Dendritic cell treated with granulocyte-macrophage colony-stimulating factor and Interleukin-4, amounts not matched to agents 40 ng/mL and 50 ng/mL, for 4 days (primary cell): Measurements from ENCODE around the gene DLL4.
A peak's percentile ranks its signal among the peaks of the same experiment; 100 is the strongest.

ENCODE experiments used
- H3K27ac Mint-ChIP-seq: one replicate; pipeline ENCODE4 v1.8.0; 2022; ENCODE audit warnings: mild to moderate bottlenecking, mixed read lengths
- H3K27me3 Mint-ChIP-seq: one replicate; pipeline ENCODE4 v1.8.0; 2022; ENCODE audit warnings: mild to moderate bottlenecking, mixed read lengths
- H3K36me3 Mint-ChIP-seq: one replicate; pipeline ENCODE4 v1.8.0; 2022; ENCODE audit warnings: low read depth, mixed read lengths
- H3K4me1 Mint-ChIP-seq: one replicate; pipeline ENCODE4 v1.8.0; 2022; ENCODE audit warnings: low read depth, mixed read lengths
- H3K4me3 Mint-ChIP-seq: one replicate; pipeline ENCODE4 v1.8.0; 2022; ENCODE audit warnings: mild to moderate bottlenecking, moderate library complexity, mixed read lengths
- H3K9me3 Mint-ChIP-seq: one replicate; pipeline ENCODE4 v1.8.0; 2022; ENCODE audit warnings: mixed read lengths
- intact Hi-C: fragments of 100-400 bp; cut with micrococcal nuclease; formaldehyde crosslinking; loops from one replicate; pipeline ENCODE4 v1.15.0; 2022

DLL4 gene

GRCh38 chr15:40900256-40901052 is 28.7 kb upstream of the DLL4 start:
- Mint-ChIP-seq H3K36me3 (peaks cover 97% of the 10 kb centered on the region), H3K4me1 (peaks cover 76% of the 10 kb centered on the region), H3K27ac (no peak overlapping the region), H3K9me3 (no peaks in the 10 kb centered on the region), H3K4me3 (no peak overlapping the region), H3K27me3 (no peaks in the 10 kb centered on the region)
- intact Hi-C loops = no loop called here

- peaks cover 76% of the 10 kb centered on the region for H3K4me1 Mint-ChIP-seq
- H3K27ac Mint-ChIP-seq = no peak overlapping the region
- H3K4me3 Mint-ChIP-seq = no peak overlapping the region
- no peaks in the 10 kb centered on the region for H3K27me3 Mint-ChIP-seq
- intact Hi-C loops = no loop called here
- H3K9me3 Mint-ChIP-seq = no peaks in the 10 kb centered on the region
- H3K36me3 Mint-ChIP-seq = peaks cover 98% of the 10 kb centered on the region
These were observed 28.1 kb upstream of the DLL4 start for GRCh38 chr15:40901053-40901443.

DNA sequence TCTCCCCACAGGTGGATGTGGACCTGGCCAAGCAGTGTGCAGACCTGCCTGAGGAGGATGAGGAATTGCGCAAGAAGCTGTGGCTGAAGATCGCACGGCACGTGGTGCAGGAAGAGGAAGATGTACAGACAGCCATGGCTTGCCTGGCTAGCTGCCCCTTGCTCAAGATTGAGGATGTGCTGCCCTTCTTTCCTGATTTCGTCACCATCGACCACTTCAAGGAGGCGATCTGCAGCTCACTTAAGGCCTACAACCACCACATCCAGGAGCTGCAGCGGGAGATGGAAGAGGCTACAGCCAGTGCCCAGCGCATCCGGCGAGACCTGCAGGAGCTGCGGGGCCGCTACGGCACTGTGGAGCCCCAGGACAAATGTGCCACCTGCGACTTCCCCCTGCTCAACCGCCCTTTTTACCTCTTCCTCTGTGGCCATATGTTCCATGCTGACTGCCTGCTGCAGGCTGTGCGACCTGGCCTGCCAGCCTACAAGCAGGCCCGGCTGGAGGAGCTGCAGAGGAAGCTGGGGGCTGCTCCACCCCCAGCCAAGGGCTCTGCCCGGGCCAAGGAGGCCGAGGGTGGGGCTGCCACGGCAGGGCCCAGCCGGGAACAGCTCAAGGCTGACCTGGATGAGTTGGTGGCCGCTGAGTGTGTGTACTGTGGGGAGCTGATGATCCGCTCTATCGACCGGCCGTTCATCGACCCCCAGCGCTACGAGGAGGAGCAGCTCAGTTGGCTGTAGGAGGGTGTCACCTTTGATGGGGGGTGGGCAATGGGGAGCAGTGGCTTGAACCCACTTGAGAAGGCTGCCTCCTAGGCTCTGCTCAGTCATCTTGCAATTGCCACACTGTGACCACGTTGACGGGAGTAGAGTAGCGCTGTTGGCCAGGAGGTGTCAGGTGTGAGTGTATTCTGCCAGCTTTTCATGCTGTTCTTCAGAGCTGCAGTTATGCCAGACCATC is 26.3 kb upstream of the DLL4 start:
- H3K9me3 Mint-ChIP-seq = no peaks in the 10 kb centered on the region

GRCh38 chr15:40904552-40905201 is 24.5 kb upstream of the DLL4 start:
- Mint-ChIP-seq H3K27ac (peak overlapping the region; percentile 20), H3K27me3 (no peaks in the 10 kb centered on the region), H3K36me3 (peaks cover 62% of the 10 kb centered on the region), H3K4me3 (no peak overlapping the region), H3K4me1 (peaks cover 93% of the 10 kb centered on the region), H3K9me3 (no peaks in the 10 kb centered on the region)
- intact Hi-C loops = loop anchor here (1.0 to 5.0 kb wide), 3 partner anchors 38 to 281 kb away; no protein-coding TSS in a partner anchor

More for the DNA sequence above, 26.3 kb upstream of the DLL4 start:
- intact Hi-C loops = no loop called here
- H3K27me3 Mint-ChIP-seq = no peaks in the 10 kb centered on the region
- peak overlapping the region; percentile 20 for H3K4me3 Mint-ChIP-seq
- peaks cover 79% of the 10 kb centered on the region for H3K36me3 Mint-ChIP-seq
- H3K27ac Mint-ChIP-seq = peak overlapping the region; percentile 21
- peaks cover 88% of the 10 kb centered on the region for H3K4me1 Mint-ChIP-seq

DNA sequence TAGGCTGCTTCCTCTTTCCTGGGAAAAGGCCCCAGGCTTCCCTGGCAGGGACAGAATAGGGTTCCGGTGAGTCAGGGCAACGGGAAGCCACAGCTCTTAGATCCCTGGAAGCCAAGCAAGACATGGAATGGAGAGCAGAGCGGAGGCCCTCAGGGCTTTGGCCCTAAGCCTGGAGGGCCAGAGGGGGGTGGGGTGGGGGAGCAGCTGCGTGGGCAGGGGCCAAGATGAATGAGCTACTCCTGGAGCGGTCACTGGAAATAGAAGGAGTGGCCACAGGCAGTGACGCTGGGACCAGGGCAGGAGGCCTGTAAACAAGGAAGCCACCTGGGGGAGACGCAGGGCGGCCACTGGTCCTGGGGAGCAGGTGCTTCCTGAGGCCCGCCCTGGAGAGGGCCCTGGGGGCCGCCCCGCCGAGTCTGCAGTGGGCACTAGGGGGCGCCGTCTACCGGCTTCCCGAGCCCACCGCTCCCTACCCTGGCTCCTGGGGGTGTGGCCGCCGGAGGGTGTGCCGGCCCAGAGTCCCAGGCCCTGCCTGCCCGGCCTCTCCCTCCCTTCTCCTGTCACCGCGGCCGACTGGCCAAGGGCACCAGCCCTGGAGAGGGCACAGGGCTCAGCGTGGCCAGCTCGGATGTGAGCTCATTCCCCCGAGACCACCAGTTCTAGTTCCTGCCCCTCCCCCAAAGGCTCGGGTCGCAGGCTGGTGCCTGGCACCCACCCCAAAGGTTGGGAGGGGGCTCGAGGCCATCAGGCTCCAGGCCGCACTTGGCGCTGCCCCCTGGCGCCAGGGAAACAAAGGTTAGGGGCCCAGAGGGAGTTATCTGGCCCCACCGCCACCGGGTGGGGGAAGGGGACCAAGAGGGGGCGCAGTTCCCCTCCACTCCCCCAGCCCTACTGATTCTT is 22.8 kb upstream of the DLL4 start:
- peaks cover 45% of the 10 kb centered on the region for H3K36me3 Mint-ChIP-seq
- H3K4me1 Mint-ChIP-seq = peaks cover 88% of the 10 kb centered on the region
- H3K27me3 Mint-ChIP-seq = no peaks in the 10 kb centered on the region
- H3K9me3 Mint-ChIP-seq = no peaks in the 10 kb centered on the region
- intact Hi-C loops = loop anchor here (5.0 kb wide), 1 partner anchor 36 kb away; no protein-coding TSS in a partner anchor
- H3K4me3 Mint-ChIP-seq = peak overlapping the region; percentile 42
- H3K27ac Mint-ChIP-seq = peak overlapping the region; percentile 76

- H3K4me1 Mint-ChIP-seq = peaks cover 80% of the 10 kb centered on the region
- peaks cover 36% of the 10 kb centered on the region for H3K36me3 Mint-ChIP-seq
- no peaks in the 10 kb centered on the region for H3K9me3 Mint-ChIP-seq
- H3K4me3 Mint-ChIP-seq = peak overlapping the region; percentile 57
- no peaks in the 10 kb centered on the region for H3K27me3 Mint-ChIP-seq
- H3K27ac Mint-ChIP-seq = peak overlapping the region; percentile 76
- intact Hi-C loops = loop anchor here (5.0 kb wide), 1 partner anchor 35 kb away; no protein-coding TSS in a partner anchor
These were observed 21.9 kb upstream of the DLL4 start for GRCh38 chr15:40906991-40907802.

DNA sequence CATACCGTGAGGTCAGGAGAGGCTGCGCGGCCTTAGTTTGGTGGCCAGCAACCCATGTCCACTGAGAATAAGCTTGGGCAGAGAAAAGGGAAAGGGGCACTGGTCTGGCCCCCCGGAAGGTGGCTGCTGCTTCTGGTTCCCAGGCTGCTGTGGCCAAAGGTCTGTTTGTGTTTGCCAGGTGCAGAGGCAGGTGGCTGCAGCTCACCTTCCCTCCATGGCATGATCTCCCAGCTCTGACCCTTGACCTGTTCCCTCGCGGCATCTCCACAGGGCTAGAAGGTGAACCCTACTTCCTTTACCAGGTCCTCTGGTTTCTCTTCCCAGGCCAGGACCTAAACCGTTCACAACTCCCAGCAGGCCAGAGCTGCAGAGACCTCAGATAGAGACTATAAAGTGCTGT is 21.0 kb upstream of the DLL4 start:
- H3K4me1 Mint-ChIP-seq = peaks cover 71% of the 10 kb centered on the region
- H3K27me3 Mint-ChIP-seq = no peaks in the 10 kb centered on the region
- intact Hi-C loops = loop anchor here (5.0 kb wide), 1 partner anchor 34 kb away; no protein-coding TSS in a partner anchor
- peaks cover 27% of the 10 kb centered on the region for H3K36me3 Mint-ChIP-seq
- no peaks in the 10 kb centered on the region for H3K9me3 Mint-ChIP-seq
- peak overlapping the region; percentile 30 for H3K27ac Mint-ChIP-seq
- no peak overlapping the region for H3K4me3 Mint-ChIP-seq

- Mint-ChIP-seq H3K4me1 (peaks cover 52% of the 10 kb centered on the region), H3K36me3 (peaks cover 9% of the 10 kb centered on the region), H3K4me3 (no peak overlapping the region), H3K9me3 (no peaks in the 10 kb centered on the region), H3K27me3 (no peaks in the 10 kb centered on the region), H3K27ac (peak overlapping the region; percentile 31)
- intact Hi-C loops = loop anchor here (5.0 kb wide), 1 partner anchor 32 kb away; no protein-coding TSS in a partner anchor
These were observed 19.2 kb upstream of the DLL4 start for GRCh38 chr15:40909662-40910630.

GRCh38 chr15:40911141-40911540 is 18.0 kb upstream of the DLL4 start:
- H3K9me3 Mint-ChIP-seq = no peaks in the 10 kb centered on the region
- intact Hi-C loops = no loop called here
- no peaks in the 10 kb centered on the region for H3K27me3 Mint-ChIP-seq
- peaks cover 41% of the 10 kb centered on the region for H3K4me1 Mint-ChIP-seq
- H3K36me3 Mint-ChIP-seq = no peaks in the 10 kb centered on the region
- H3K4me3 Mint-ChIP-seq = no peak overlapping the region
- no peak overlapping the region for H3K27ac Mint-ChIP-seq

GRCh38 chr15:40911693-40912092 is 17.4 kb upstream of the DLL4 start:
- intact Hi-C loops = no loop called here
- no peak overlapping the region for H3K4me3 Mint-ChIP-seq
- no peaks in the 10 kb centered on the region for H3K27me3 Mint-ChIP-seq
- peaks cover 36% of the 10 kb centered on the region for H3K4me1 Mint-ChIP-seq
- H3K27ac Mint-ChIP-seq = no peak overlapping the region
- no peaks in the 10 kb centered on the region for H3K9me3 Mint-ChIP-seq
- no peaks in the 10 kb centered on the region for H3K36me3 Mint-ChIP-seq

DNA sequence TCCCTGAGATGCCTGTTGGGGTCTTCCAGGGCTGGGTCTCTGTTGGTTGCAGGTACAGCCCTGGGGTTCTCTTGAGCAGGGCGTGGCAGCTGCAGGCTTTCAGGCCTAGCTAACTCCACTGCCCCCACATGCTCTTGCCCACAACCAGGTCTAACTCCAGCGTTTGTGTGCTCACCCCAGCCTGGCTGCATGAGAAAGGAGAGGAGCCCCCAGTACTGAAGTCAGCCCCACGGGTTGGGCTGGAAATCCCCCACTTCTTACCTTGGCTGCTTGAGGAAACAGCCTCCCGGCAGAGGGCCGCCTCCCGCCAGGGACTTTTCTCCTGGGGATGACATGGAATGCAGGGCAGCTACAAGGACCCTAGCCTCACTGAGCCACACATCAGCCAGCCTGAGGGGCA is 16.7 kb upstream of the DLL4 start:
- no peaks in the 10 kb centered on the region for H3K9me3 Mint-ChIP-seq
- intact Hi-C loops = no loop called here
- no peaks in the 10 kb centered on the region for H3K36me3 Mint-ChIP-seq
- no peak overlapping the region for H3K4me3 Mint-ChIP-seq
- H3K4me1 Mint-ChIP-seq = peaks cover 28% of the 10 kb centered on the region
- H3K27me3 Mint-ChIP-seq = no peaks in the 10 kb centered on the region
- H3K27ac Mint-ChIP-seq = no peak overlapping the region
